ENCODE measurements around the gene PDPR. TPM values are rescaled to one million over a fixed set of nuclear protein-coding genes. Genes with fewer than 3 reads are reported as not detected.
"Not testable (repeated sequence)": the region's sequence is repeated elsewhere in the genome, so short reads cannot be mapped to it uniquely, and the experiment has no call there.

The PDPR gene
- total and polyA plus RNA-seq, 2 donors (not counting 3 experiments of a cell fraction or from before 2014, with no cell fraction given), result 26.4 to 29.9 TPM

DNA sequence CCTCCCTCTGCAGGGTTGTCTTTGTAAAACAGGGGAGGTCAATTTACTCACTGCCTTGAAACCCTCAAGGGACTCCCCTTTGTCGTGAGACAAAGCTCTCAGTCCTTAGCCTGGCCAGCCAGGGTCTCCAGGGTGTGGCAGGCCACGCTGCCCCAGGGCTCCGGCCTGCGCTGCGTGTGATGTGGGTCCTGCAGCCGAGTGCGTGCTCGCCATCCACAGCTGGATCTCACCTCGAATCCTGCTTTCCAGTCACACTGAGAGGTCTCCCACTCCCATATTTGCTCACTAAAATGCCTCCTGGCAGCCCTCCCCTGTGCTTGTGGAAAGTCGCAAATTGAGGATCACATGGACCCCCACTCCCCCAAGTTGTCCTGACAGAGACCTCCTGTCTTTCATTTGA lies 49.5 kb downstream of the PDPR start:
- ChIA-PET POLR2A (no interaction called here), CTCF (interaction anchor here (1.6 to 6.3 kb wide), 2 partner anchors 91 to 104 kb away, joined by 4 to 40 read pairs; no protein-coding TSS in a partner anchor)
- FAIRE-seq, result no peak
- Histone ChIP-seq H4K20me1 (replicated peaks; ENCODE audit: control insufficient read depth, extremely low read depth, insufficient read depth, low read length) (no peaks in the 10 kb centered on the region), H3K9ac (replicated peaks; ENCODE audit: extremely low read depth, insufficient read depth, low read length) (no peak overlapping the region), H3K9me1 (replicated peaks; ENCODE audit: control insufficient read depth, extremely low read depth, insufficient read depth, low read length) (no peaks in the 10 kb centered on the region), H3K27me3 (ENCODE audit: control insufficient read depth in 2 of 2, insufficient read depth in 2 of 2, low read length in 2 of 2) (no peaks in the 10 kb centered on the region), H3K4me3 (replicated peaks in 1 of 3; ENCODE audit: insufficient read depth in 1 of 3, low read depth in 1 of 3, low read length in 3 of 3) (no peak overlapping the region), H3K4me2 (ENCODE audit: insufficient read depth, low read length) (no peak overlapping the region), H3K4me1 (ENCODE audit: control insufficient read depth, extremely low read depth, insufficient read depth, low read length) (peaks cover 9% of the 10 kb centered on the region), H3K79me2 (ENCODE audit: control insufficient read depth, insufficient read depth, low read length) (no peaks in the 10 kb centered on the region), H3K36me3 (ENCODE audit: control insufficient read depth in 2 of 2, extremely low read depth in 1 of 2, insufficient read depth in 2 of 2, low read length in 2 of 2) (peaks cover 8 to 22% of the 10 kb centered on the region in 2 experiments), H3K9me3 (replicated peaks; ENCODE audit: control insufficient read depth, insufficient read depth, low read length) (no peaks in the 10 kb centered on the region), H2AFZ (ENCODE audit: low read depth, low read length) (no peak overlapping the region), H3K27ac (ENCODE audit: insufficient read depth, low read depth, low read length) (no peak overlapping the region)
- dilution Hi-C loops (cut with MboI; ENCODE audit: extremely low pct_ligation_motif_present, low sequenced_read_pairs), result no loop called here
- no peak for DNase-seq (ENCODE audit: low read depth, low spot score)
- intact Hi-C loops (cut with micrococcal nuclease), result no loop called here
- TF ChIP-seq POLR2AphosphoS5 (IDR thresholded peaks at IDR 0.05; ENCODE audit: insufficient read depth, low read depth, low read length), result no peak
- TF ChIP-seq, protein P1, sequence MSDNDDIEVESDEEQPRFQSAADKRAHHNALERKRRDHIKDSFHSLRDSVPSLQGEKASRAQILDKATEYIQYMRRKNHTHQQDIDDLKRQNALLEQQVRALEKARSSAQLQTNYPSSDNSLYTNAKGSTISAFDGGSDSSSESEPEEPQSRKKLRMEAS (IDR thresholded peaks at IDR 0.05; ENCODE audit: insufficient read depth, insufficient read length), result no peak
- TF ChIP-seq, protein P2, sequence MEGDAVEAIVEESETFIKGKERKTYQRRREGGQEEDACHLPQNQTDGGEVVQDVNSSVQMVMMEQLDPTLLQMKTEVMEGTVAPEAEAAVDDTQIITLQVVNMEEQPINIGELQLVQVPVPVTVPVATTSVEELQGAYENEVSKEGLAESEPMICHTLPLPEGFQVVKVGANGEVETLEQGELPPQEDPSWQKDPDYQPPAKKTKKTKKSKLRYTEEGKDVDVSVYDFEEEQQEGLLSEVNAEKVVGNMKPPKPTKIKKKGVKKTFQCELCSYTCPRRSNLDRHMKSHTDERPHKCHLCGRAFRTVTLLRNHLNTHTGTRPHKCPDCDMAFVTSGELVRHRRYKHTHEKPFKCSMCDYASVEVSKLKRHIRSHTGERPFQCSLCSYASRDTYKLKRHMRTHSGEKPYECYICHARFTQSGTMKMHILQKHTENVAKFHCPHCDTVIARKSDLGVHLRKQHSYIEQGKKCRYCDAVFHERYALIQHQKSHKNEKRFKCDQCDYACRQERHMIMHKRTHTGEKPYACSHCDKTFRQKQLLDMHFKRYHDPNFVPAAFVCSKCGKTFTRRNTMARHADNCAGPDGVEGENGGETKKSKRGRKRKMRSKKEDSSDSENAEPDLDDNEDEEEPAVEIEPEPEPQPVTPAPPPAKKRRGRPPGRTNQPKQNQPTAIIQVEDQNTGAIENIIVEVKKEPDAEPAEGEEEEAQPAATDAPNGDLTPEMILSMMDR (IDR thresholded peaks at IDR 0.05; ENCODE audit: extremely low read depth in 1 of 2, insufficient read depth in 1 of 2, low read depth in 1 of 2, low read length in 2 of 2), result no peak
- BruUV-seq (replicated peaks), result no TSS peak

DNA sequence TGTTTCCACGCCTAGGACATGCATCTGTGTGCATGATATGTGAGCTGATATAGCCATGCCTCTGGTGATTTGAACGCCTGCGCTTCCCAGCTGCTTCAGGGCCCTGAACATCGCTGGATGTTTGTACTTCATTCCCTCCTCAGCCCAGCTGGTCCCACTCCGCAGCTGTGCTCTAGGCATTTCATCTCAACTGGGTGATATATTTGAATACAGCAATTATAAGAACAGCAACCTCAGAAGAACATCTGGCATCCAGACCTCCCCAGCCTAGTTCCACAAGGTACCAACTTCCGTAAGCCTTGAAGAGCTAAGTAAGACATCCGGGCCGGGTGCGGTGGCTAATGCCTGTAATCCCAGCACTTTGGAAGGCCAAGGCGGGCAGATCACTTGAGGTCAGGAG lies 52.6 kb downstream of the PDPR start:
- H3K36me3 ChIP-seq (ENCODE audit: control insufficient read depth in 2 of 2, extremely low read depth in 1 of 2, insufficient read depth in 2 of 2, low read length in 2 of 2); BruUV-seq (replicated peaks); intact Hi-C loops (cut with micrococcal nuclease); H3K4me3 ChIP-seq (replicated peaks in 1 of 3; ENCODE audit: insufficient read depth in 1 of 3, low read depth in 1 of 3, low read length in 3 of 3); FAIRE-seq; H3K4me2 ChIP-seq (ENCODE audit: insufficient read depth, low read length); dilution Hi-C loops (cut with MboI; ENCODE audit: extremely low pct_ligation_motif_present, low sequenced_read_pairs); H3K27ac ChIP-seq (ENCODE audit: insufficient read depth, low read depth, low read length); H3K27me3 ChIP-seq (ENCODE audit: control insufficient read depth in 2 of 2, insufficient read depth in 2 of 2, low read length in 2 of 2); H4K20me1 ChIP-seq (replicated peaks; ENCODE audit: control insufficient read depth, extremely low read depth, insufficient read depth, low read length); H3K9ac ChIP-seq (replicated peaks; ENCODE audit: extremely low read depth, insufficient read depth, low read length); H3K79me2 ChIP-seq (ENCODE audit: control insufficient read depth, insufficient read depth, low read length); DNase-seq (ENCODE audit: low read depth, low spot score); H3K9me3 ChIP-seq (replicated peaks; ENCODE audit: control insufficient read depth, insufficient read depth, low read length); H3K9me1 ChIP-seq (replicated peaks; ENCODE audit: control insufficient read depth, extremely low read depth, insufficient read depth, low read length); H3K4me1 ChIP-seq (ENCODE audit: control insufficient read depth, extremely low read depth, insufficient read depth, low read length); POLR2A ChIA-PET; H2AFZ ChIP-seq (ENCODE audit: low read depth, low read length): not testable (repeated sequence)
- CTCF ChIA-PET, result interaction anchor here (0.7 kb wide), 1 partner anchor 84 kb away, joined by 3 read pairs; no protein-coding TSS in a partner anchor

DNA sequence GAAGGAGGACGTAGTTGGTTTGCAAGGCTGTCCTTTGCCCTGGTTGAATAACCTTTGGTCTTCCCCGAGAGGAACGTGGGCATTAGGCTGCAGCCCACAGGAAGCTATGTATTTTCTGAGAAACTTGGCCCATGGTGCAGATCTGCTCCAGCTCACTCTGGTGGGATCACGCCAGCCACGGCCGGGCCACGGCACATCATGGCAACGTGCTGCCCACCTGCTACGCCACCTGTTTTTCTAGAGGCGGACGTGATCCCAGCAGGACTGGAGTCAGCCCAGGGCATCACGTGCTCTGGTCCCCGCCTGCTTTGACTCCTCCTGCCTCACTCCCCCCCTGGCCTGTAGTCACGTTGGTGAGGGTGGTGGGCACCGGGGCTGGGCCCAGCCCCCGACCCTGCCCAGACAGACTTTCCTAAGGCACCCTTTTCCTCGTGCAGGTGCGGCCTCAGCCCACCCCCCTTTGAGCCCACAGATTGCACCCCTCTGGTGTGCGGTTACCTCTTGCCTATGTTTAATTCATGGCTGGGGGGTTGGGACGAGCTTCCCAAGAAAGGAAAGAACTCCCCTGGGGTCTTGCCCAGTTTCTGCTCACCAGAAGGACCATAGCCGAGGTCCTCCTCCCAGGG lies 59.2 kb downstream of the PDPR start, which contains the start of gene CLEC18C:
Gene CLEC18C (plus strand): TSS at position 576 of the 626 bp plus-strand sequence. CDS start 492 bp downstream, outside the sequence.
- H3K4me2 ChIP-seq (ENCODE audit: insufficient read depth, low read length); FAIRE-seq; H3K4me3 ChIP-seq (replicated peaks in 1 of 3; ENCODE audit: insufficient read depth in 1 of 3, low read depth in 1 of 3, low read length in 3 of 3); H3K27me3 ChIP-seq (ENCODE audit: control insufficient read depth in 2 of 2, insufficient read depth in 2 of 2, low read length in 2 of 2); H2AFZ ChIP-seq (ENCODE audit: low read depth, low read length); POLR2A ChIA-PET; H4K20me1 ChIP-seq (replicated peaks; ENCODE audit: control insufficient read depth, extremely low read depth, insufficient read depth, low read length); DNase-seq (ENCODE audit: low read depth, low spot score); BruUV-seq (replicated peaks); H3K9ac ChIP-seq (replicated peaks; ENCODE audit: extremely low read depth, insufficient read depth, low read length); H3K36me3 ChIP-seq (ENCODE audit: control insufficient read depth in 2 of 2, extremely low read depth in 1 of 2, insufficient read depth in 2 of 2, low read length in 2 of 2); H3K79me2 ChIP-seq (ENCODE audit: control insufficient read depth, insufficient read depth, low read length); H3K27ac ChIP-seq (ENCODE audit: insufficient read depth, low read depth, low read length); intact Hi-C loops (cut with micrococcal nuclease); dilution Hi-C loops (cut with MboI; ENCODE audit: extremely low pct_ligation_motif_present, low sequenced_read_pairs); H3K9me1 ChIP-seq (replicated peaks; ENCODE audit: control insufficient read depth, extremely low read depth, insufficient read depth, low read length); CTCF ChIA-PET; H3K9me3 ChIP-seq (replicated peaks; ENCODE audit: control insufficient read depth, insufficient read depth, low read length); H3K4me1 ChIP-seq (ENCODE audit: control insufficient read depth, extremely low read depth, insufficient read depth, low read length): not testable (repeated sequence)
